KOPT-K1 (cell line): ENCODE results near the gene NCKAP5L.
"Not testable (repeated sequence)": the region's sequence is repeated elsewhere in the genome, so short reads cannot be mapped to it uniquely, and the experiment has no call there.

Experiments used
- H3K27ac ChIP-seq: fragments of 200-600 bp; sonication (generic); 2 replicates; pipeline ENCODE4 v1.5.1; 2016; ENCODE audit warnings: antibody characterized with exemption, mild to moderate bottlenecking, low read depth, low read length; ENCODE audit not compliant: poor library complexity, severe bottlenecking
- H3K36me3 ChIP-seq: fragments of 200-600 bp; sonication (generic); 2 replicates; pipeline ENCODE4 v1.5.1; 2017; ENCODE audit warnings: antibody characterized with exemption, mild to moderate bottlenecking, low read length, moderate library complexity; ENCODE audit not compliant: insufficient read depth
- H3K9me3 ChIP-seq: fragments of 200-600 bp; sonication (generic); 2 replicates; pipeline ENCODE4 v1.5.1; 2017; ENCODE audit warnings: antibody characterized with exemption, low read length, mild to moderate bottlenecking; ENCODE audit not compliant: insufficient read depth, poor library complexity, severe bottlenecking

Gene NCKAP5L

DNA sequence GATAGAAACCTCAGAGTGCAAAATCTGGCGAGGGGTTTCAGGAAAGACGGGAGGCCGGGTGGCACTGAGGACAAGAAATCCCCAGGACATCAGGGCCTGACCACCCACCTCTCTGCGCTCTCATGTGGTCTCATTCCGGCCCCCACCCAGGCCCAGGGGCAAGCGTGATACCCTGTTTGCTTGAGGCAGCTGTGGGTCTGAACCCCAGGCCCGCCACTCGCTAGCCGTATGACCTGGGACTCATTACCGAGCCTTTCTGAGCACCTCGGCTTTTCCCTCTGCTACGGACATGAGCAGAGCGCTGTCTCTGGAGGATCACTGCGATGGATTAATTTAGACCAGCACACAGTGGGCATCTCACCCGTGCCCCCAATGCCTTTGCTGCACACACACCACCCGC is 40.2 kb upstream of the NCKAP5L start:
- no peaks in the 10 kb centered on the region for H3K36me3 ChIP-seq
- no peak overlapping the region for H3K27ac ChIP-seq

DNA sequence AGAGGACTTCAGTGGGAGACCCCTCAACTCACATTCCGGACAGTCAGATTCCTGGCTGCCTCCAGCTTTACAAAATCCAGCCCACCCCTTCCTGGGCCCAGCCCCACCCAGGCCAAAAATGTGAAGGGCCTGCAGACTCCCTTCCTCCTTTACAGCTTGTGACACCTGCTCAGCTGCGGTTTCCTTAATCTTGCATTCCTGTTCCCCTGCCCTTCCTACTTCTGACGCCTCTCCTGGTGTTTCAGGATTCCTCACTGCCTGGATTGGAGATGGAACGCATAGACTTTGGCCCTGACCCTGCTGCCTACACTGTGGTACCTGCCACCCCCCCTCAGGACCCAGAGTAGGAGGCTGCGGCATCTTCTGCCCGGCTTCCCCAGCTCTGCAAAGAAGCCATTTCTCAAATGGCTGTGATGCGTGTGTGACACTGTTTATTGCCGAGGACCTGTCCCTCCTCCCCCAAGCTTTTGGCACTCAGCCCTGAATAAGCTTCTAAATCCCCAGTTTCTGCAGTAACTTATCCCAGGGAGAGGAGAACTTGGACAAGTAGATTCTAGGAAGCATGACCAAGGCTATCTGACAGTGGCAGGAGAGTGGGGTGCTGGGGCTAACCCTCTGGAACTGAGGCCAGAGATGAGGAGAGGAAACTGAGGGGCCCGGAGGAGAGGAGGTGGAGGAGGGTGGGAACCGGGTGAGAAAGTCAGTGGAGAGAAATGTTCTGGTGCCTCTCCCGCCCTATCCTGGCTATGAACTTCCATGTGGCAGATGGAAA is 39.5 kb upstream of the NCKAP5L start:
- Histone ChIP-seq H3K27ac (no peak overlapping the region), H3K36me3 (no peaks in the 10 kb centered on the region), H3K9me3 (no peaks in the 10 kb centered on the region)

More for the DNA sequence above, 40.2 kb upstream of the NCKAP5L start:
- no peaks in the 10 kb centered on the region for H3K9me3 ChIP-seq

DNA sequence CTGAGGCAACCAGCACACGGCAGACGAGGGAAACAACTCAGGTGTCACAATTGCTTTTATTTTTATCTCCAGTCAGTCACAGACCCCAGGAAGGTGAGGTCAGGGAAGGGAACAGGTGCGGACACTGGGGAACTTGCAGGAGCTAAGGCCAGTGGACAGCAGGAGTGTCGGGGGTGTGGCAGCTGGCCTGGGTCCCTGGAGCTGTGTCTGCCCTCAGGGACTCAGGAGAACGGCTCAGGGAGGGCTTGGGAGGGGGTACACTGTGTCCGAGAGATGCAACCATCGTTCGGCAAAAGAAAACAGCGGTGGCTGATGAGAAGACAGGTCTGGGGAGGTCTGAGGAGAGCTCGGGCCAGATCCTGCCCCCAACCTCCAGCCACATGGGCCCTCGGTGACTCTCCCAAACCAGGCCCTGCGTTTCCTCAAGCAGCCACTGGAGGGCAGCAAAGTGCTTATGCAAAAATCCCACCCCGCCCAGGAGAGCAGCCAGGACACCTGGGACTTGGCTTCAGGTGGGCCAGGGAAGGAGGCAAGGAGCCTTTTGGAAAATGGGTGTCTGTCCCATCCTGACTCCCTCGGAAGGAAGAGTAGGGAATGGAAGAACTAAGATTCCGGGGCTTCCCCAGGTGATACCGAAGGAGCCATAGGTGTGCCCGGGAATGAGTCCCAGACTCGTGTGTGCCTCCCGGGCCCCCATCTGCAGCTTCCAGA is 38.8 kb upstream of the NCKAP5L start:
- H3K9me3 ChIP-seq = no peaks in the 10 kb centered on the region
- H3K27ac ChIP-seq = no peak overlapping the region
- H3K36me3 ChIP-seq = no peaks in the 10 kb centered on the region

DNA sequence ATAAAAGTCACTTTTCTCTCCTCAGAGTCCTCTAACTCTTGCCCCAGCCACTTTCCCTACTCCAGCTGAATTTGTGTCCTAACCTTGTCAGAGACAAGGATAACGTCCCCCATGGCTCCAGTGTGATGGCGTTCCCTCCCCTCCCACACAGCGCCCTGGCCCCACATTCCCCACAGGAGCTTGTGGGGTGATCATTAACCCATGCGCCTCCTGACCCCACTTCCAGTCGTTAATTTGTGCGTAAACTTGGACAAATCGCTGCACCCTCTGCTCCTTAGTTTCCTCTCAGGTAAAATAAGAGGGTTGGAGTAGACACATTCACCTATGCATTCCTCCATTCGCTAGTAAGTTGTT is 37.5 kb upstream of the NCKAP5L start:
- no peak overlapping the region for H3K27ac ChIP-seq
- H3K9me3 ChIP-seq = no peaks in the 10 kb centered on the region
- H3K36me3 ChIP-seq = no peaks in the 10 kb centered on the region

DNA sequence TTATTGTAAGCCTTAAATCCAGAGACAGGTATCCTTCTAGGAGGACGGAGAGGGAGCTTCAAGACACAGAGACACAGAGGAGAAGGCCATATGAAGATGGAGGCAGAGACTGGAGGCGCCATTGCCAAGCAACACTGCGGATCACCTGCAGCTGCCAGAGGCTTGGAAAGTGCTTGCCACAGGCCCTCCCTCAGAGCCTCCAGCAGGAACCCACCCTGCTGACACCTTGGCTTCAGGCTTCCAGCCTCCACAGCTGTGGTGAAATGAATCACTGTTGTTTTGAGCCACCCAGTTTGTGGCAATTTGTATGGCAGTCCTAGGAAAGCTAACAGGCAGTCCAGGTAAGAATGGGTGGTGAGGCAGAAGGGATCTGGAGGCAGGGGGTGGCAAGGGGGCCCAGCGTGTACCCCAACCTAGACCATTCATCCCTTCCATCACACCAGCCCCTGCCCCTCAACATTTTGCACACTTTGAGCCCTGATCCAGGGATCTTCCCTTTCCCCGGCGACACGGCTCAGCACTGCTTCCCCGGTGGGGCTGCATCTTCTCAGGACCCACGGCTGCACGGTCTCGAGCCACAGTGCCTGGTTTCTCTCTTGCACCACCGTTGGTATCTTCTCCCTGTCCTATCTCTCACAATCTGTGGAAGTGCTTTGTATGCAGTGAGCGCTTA is 37.0 kb upstream of the NCKAP5L start:
- no peaks in the 10 kb centered on the region for H3K9me3 ChIP-seq
- H3K36me3 ChIP-seq = no peaks in the 10 kb centered on the region
- no peak overlapping the region for H3K27ac ChIP-seq

DNA sequence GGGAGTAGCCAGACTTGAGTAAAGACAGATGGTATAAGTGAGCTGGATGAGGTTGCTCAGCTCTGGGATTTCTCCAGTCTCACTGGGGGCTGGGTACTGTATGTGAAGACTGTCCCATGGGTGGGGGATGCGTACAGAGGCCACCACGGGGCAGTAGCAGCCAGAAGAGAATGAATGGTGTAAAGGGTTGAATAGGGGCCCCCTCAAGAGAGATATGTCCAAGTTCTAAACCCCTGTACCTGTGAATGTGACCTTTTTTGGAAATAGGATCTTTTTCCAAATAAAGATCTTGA is 36.5 kb upstream of the NCKAP5L start:
- Histone ChIP-seq H3K27ac (no peak overlapping the region), H3K36me3 (no peaks in the 10 kb centered on the region), H3K9me3 (no peaks in the 10 kb centered on the region)

DNA sequence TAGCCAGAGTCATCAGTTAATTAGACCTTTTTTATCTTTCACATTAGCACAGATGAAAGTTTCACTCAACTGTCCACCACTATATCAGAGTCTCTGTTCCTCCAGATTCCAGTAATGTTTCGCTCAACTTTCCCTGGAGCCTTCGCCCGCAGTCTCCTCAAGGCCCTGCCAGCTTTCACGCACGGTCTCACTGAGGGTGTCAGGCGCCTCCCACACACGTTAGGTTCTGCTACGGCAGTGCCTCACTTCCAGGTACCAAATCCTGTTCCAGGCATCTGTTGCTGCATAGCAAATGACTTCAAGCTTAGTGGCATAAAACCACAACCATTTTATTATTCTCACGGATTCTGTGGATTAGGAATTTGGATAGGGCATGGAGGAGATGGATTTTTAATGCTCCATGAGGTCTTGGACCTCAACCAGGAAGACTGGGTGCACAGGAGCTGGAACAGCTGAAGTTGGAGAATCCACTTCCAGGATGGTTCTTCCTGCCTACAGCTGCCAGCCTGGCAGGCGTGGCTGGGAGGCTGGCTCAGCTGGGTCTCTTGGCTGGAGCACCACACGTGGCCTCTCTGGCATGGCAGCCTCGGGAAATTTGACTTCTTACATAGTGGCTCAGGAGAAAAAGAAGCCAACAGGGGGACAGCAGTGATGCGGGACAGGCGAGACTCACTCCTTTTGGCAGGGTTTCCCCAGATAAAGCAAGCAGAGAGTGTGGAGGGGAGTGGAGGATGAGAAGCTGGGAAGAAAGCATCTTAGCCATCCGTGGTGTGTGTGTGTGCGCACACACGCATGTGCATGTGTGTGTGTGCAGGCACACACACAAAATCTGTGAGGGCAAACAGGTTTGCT is 36.0 kb upstream of the NCKAP5L start:
- Histone ChIP-seq H3K9me3 (no peaks in the 10 kb centered on the region), H3K36me3 (no peaks in the 10 kb centered on the region), H3K27ac (no peak overlapping the region)

DNA sequence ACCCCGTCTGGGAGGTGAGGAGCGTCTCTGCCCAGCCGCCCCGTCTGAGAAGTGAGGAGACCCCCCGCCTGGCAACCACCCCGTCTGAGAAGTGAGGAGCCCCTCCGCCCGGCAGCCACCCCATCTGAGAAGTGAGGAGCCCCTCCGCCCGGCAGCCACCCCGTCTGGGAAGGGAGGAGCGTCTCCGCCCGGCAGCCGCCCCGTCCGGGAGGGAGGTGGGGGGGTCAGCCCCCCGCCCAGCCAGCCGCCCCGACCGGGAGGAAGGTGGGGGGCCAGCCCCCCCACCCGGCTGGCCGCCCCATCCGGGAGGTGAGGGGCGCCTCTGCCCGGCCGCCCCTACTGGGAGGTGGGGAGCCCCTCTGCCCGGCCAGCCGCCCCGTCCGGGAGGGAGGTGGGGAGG is 32.7 kb upstream of the NCKAP5L start:
- H3K36me3 ChIP-seq, H3K9me3 ChIP-seq, H3K27ac ChIP-seq: not testable (repeated sequence)

DNA sequence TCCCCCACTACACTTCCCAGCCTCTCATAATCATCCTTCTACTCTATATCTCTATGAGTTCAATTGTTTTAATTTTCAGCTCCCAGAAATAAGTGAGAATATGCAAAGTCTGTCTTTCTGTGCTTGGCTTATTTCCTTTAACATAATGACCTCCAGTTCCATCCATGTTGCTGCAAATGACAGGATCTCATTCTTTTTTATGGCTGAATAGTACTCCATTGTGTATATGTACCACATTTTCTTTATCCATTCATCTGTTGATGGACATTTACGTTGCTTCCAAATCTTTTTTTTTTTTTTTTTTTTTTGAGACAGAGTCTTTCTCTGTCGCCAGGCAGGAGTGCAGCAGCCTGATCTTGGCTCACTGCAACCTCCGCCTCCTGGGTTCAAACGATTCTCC is 27.7 kb upstream of the NCKAP5L start:
- not testable (repeated sequence) for H3K9me3 ChIP-seq, H3K36me3 ChIP-seq, H3K27ac ChIP-seq

DNA sequence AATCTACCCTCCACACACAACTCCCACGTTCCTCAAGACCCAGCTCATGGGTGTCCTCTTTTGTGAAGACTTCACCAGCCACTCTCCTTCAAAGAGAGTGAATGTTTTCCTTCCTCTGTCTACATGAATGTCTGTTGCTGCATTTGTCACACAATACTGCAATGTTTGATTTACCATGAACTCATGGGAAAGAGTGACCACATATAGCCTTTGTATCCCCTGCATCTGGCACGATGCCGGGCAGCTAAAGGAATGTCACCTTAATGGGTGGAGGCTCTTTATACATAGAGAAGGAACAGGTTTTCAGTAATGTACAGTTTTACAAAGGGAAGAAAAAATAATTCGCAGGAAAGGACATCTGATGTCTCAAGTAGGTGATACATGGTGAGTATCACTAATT is 26.8 kb upstream of the NCKAP5L start:
- Histone ChIP-seq H3K27ac (no peak overlapping the region), H3K9me3 (no peaks in the 10 kb centered on the region), H3K36me3 (no peaks in the 10 kb centered on the region)

DNA sequence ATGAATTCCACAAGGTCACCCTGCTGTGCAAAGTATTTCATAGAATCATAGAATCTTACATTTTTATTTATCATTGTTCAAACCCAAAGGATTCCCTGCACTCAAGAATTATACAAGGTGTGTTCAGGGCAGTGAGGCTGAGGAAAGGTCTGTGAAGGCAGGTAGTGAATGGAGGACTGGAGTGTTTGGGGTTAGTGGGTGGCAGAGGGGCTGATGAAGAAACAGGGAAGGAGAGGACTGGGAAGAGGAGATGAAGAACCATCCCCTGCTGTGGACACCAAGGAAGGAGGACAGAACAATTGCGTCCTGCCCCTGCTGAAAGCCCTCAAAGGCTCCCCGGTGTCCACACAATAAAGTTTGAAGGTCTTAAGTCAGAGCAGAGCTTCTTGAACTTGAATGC is 25.5 kb upstream of the NCKAP5L start:
- no peaks in the 10 kb centered on the region for H3K36me3 ChIP-seq
- H3K27ac ChIP-seq = no peak overlapping the region
- no peaks in the 10 kb centered on the region for H3K9me3 ChIP-seq

DNA sequence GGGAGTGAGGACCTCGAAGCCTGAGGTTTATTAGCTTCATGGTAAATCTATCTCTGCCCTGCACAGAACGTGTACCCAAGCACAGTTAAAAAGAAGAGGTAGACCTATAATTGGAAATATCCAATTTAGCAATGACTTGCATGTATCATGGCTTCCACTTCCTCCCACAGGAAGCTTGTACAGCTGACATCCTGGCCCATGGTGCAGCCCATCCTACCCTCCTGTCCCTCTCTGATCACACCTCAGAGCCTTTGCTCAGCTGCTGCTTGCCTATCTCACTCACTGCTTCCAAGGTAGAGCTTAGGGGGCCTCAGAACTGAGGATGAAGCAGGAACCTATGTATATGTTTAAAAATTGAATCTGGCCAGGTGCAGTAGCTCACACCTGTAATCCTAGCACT is 18.9 kb upstream of the NCKAP5L start:
- Histone ChIP-seq H3K36me3 (no peaks in the 10 kb centered on the region), H3K27ac (peak overlapping the region; percentile 1), H3K9me3 (no peaks in the 10 kb centered on the region)

DNA sequence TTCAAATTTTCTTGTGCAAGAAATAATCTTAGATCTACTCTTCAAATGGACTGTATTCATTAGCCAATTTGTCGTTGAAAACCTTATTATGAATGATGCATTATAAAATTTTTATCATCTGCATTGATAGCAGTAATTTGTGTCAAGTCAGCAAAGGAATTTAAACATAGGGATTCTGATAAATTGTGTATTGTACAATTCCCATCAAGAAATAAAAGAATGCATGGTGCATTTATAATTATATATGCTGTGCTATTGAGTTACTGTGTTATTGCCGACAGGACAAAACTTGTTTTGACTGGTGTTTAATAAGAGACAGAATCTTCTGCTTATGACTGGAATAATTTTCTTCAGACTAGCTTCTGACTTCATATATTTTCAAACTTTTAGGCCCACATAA is 17.8 kb upstream of the NCKAP5L start:
- Histone ChIP-seq H3K36me3 (no peaks in the 10 kb centered on the region), H3K9me3 (no peaks in the 10 kb centered on the region), H3K27ac (no peak overlapping the region)

DNA sequence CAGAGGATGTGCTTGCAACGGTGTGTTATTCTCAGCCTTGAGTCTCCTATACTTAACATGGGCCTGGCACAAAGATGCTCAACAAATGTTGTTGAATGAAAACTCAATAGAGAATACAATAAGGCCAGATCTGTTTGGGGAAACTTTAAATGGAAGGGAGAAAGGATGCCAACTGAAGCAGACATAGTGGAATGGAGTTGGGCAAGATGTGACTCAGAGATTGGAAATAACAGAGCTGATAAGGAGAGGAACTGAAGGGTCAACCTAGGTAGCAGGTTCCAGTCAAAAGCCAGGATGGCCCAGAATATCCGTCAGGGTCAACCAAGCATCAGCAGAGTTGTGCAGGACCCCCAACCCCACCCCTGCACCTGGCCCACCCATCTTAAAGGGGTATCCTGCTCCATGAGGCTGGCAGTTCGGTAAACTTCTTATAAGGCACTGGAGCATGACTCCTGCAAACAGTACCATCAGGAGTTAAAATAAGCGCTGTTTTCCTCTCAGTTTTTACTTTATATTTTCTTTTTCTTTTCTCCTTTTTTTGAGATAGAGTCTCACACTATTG is 15.7 kb upstream of the NCKAP5L start:
- Histone ChIP-seq H3K36me3 (no peaks in the 10 kb centered on the region), H3K9me3 (no peaks in the 10 kb centered on the region), H3K27ac (no peak overlapping the region)

DNA sequence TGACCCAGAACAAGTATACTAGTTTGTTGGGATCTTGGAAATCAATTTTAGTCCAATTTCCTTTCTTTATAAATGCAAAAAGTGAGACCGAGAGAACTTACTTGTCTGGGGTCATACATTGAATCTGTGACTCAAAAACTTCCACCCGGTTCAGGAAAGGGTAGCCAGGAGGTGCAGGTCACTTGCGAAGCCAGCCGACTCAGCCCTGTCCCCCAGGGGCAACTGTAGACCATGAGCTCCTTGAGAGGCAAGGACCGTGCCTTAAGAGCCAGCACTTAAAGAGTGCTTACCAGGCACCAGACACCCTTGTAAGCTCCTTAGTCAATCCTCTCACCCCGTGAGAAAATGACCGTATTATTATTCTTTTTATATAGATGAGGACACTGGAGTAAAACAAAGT is 15.2 kb upstream of the NCKAP5L start:
- peaks cover 3% of the 10 kb centered on the region; the same call in 1 of the 2 replicates for H3K36me3 ChIP-seq
- peak overlapping the region; percentile 71 for H3K27ac ChIP-seq
- H3K9me3 ChIP-seq = no peaks in the 10 kb centered on the region
